ENCODE data around the gene SH2D2A.

SH2D2A gene

GRCh38 chr1:156842618-156843300 is 26.1 kb upstream of the SH2D2A start:
- TF ChIP-seq CTCF (IDR thresholded peaks at IDR 0.05) (no peak), ZFX (IDR thresholded peaks at IDR 0.05; ENCODE audit: borderline replicate concordance) (no peak)
- H3K27ac ChIP-seq: no peak overlapping the region

DNA sequence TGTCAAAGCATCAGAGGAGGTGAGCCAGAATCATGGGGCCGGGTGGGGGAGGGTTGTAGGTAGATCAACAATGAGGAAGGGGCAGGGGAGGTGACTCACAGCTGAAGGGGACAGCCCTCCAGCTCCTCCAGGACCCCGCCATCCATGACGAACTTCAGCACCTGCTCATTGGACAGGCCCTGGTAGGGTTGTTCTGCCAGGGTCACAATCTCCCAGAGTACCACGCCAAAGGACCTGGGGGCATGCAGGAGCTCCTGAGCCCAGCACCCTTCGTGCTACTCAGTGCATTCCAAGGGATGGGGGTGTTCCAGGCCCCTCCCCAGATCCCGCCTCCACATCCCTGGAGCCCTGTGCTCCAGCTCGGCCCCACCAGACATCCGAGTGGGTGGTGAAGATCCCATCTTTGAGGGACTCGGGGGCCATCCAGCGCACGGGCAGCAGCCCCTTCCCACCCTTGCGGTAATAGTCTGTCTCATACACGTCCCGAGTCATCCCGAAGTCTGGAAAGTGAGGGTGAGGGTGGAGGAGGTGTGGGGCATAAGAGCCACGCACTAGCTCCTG is 24.7 kb upstream of the SH2D2A start:
- TF ChIP-seq CTCF (IDR thresholded peaks at IDR 0.05) (no peak), ZFX (IDR thresholded peaks at IDR 0.05; ENCODE audit: borderline replicate concordance) (no peak)
- H3K27ac ChIP-seq: no peak overlapping the region

DNA sequence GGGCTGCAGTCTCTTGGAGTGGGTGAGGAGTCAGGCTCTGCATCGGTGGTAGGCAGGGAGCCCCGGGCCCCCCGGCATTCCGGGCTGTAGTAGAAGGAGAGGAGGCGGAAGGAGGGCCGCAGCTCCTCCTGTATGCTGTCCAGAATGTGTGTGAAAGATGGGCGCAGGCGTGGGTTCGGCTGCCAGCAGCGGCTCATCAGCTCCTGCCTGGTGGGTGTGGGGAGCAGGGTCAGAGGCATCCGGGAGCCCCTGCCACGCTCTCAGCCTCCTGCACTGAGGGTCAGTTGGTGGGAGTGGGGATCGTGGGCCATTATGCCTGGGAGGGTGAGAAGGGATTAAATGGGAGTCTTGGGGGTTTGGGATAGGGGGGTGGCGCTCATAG is 24.2 kb upstream of the SH2D2A start:
- TF ChIP-seq ZFX (IDR thresholded peaks at IDR 0.05; ENCODE audit: borderline replicate concordance) (no peak), CTCF (IDR thresholded peaks at IDR 0.05) (no peak)
- no peak overlapping the region for H3K27ac ChIP-seq

DNA sequence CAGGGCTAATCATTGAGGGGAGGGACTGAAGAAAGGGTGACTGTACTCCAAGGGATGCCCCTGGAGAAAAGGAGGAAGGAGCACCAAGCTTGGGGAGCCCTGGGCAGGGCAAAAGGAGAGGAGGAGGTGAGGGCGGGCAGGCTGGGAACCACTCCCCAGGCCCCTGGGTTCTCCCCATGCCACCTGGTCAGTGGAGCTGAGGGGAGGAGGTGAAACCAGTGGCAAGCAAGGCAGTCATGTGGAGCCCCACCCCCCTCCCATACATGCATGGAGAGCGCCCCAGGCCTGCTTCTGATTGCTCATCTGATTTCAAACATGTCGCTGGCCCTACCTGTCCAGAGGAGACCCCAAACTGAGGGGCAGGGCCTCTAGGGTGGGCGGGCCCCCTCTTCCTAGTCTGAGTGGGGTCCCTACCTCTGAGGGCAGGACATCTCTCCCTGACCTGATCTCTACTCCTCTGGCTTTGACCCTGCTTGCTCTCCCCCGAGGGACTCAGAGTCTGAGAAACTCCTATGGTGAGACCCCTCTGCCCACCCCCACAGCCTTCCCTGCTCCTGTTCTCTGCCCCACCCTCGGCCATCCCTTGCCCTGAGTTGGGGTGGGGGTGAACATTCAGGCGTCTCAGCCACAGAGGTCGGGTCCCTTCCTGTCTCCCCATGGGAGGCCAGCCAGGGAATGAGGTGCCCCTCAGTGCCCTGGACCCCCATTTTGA is 23.7 kb upstream of the SH2D2A start:
- H3K27ac ChIP-seq: no peak overlapping the region
- no peak for TF ChIP-seq CTCF (IDR thresholded peaks at IDR 0.05)

DNA sequence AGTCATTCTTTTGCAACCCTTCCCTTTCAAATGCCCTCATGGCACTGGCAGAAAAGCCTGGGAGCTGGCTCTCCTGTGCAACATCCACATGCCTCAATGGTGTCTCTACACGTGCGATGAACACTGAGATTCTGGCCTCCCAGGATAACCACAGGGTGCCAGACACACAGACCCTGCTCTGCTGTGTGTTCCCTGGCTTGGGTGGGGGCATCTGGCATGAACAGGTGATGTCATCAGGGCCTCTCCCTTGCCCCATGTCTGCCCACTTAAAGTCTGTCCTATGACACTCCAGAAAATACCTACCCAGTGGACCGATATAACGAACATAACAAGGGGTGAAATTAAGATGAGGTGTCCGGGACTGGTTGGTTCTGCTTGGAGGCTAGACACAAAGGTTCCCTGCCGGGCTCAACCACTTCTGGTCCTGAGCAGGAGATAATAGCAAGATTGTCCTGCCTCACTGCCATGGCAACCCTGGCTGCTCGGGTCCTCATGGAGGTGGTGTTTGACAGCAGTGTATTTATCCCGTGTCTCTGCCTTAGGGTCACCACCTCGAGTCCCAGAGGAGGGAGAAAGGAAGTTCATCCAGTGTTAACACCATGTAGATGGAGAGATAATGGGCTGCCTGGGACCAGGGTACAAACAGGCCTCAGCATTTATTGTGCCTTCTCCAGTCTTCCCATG is 22.9 kb upstream of the SH2D2A start:
- no peak overlapping the region for H3K27ac ChIP-seq
- TF ChIP-seq CTCF (IDR thresholded peaks at IDR 0.05) (no peak), ZFX (IDR thresholded peaks at IDR 0.05; ENCODE audit: borderline replicate concordance) (no peak)

- H3K27ac ChIP-seq: no peak overlapping the region
- TF ChIP-seq CTCF (IDR thresholded peaks at IDR 0.05): peak; percentile 99
- TF ChIP-seq ZFX (IDR thresholded peaks at IDR 0.05; ENCODE audit: borderline replicate concordance): no peak
Observed at GRCh38 chr1:156838972-156839371, 22.3 kb upstream of the SH2D2A start.
